Astrocyte (in vitro differentiated cells and primary cell): ENCODE data around the gene CA14.

Experiments used
- EZH2 ChIP-seq: IDR thresholded peaks from 2 replicates; pipeline ENCODE4 v1.6.1; 2012; ENCODE audit warnings: mild to moderate bottlenecking, low read length, inconsistent platforms; ENCODE audit not compliant: insufficient read depth
- TF ChIP-seq, protein P1 (sequence below): IDR thresholded peaks from 2 replicates; pipeline ENCODE4 v1.5.1; 2011; ENCODE audit warnings: low read depth, mild to moderate bottlenecking, inconsistent platforms, low read length, moderate library complexity; ENCODE audit not compliant: insufficient read depth

DNA sequence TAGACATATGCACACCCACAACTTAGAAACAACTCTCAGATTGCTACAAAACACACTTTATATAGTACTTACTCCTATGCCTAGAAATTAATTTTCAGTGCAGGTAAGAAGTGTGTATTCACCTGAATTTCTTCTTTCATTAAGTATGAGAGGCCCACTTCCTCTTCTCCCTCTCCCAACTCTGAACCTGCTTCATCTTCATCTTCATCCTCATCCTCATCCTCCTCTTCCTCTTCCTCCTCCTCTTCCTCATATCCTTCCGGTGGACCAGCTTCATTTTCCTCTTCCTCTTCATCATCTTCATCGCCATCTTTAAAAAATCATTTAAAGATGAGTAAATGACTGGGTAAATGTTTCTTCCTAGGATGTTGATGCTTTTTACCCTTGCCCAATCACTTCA, 31.1 kb upstream of the CA14 start:
- TF ChIP-seq, protein P1, sequence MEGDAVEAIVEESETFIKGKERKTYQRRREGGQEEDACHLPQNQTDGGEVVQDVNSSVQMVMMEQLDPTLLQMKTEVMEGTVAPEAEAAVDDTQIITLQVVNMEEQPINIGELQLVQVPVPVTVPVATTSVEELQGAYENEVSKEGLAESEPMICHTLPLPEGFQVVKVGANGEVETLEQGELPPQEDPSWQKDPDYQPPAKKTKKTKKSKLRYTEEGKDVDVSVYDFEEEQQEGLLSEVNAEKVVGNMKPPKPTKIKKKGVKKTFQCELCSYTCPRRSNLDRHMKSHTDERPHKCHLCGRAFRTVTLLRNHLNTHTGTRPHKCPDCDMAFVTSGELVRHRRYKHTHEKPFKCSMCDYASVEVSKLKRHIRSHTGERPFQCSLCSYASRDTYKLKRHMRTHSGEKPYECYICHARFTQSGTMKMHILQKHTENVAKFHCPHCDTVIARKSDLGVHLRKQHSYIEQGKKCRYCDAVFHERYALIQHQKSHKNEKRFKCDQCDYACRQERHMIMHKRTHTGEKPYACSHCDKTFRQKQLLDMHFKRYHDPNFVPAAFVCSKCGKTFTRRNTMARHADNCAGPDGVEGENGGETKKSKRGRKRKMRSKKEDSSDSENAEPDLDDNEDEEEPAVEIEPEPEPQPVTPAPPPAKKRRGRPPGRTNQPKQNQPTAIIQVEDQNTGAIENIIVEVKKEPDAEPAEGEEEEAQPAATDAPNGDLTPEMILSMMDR = no peak
- no peak for TF ChIP-seq EZH2
